OCI-LY3 (cell line): ENCODE data around the gene YAF2.
"Not testable (repeated sequence)": the region's sequence is repeated elsewhere in the genome, so short reads cannot be mapped to it uniquely, and the experiment has no call there.

Experiments used
- CTCF ChIP-seq: fragments of 200-600, 300-600 bp; sonication (generic); IDR thresholded peaks from 2 replicates; pipeline ENCODE4 v1.5.1; 2014; ENCODE audit warnings: antibody characterized with exemption, low read length, low read depth
- EZH2phosphoT487 ChIP-seq: fragments of 200-600 bp; shearing (Covaris generic); IDR thresholded peaks from 2 replicates; pipeline ENCODE4 v1.6.1; 2018; ENCODE audit warnings: antibody characterized with exemption, mixed run types, low read depth

- not testable (repeated sequence) for TF ChIP-seq CTCF, EZH2phosphoT487
These were observed 13.5 kb downstream of the YAF2 start for GRCh38 chr12:42224501-42224900.
